GM18861 (cell line): ENCODE results near the gene MIAT.

ENCODE experiments used
- ATAC-seq: cut with Tn5 transposase; IDR thresholded peaks from one replicate; pipeline ENCODE4 v1.9.1; 2021; ENCODE audit not compliant: unreplicated experiment

Gene MIAT

DNA sequence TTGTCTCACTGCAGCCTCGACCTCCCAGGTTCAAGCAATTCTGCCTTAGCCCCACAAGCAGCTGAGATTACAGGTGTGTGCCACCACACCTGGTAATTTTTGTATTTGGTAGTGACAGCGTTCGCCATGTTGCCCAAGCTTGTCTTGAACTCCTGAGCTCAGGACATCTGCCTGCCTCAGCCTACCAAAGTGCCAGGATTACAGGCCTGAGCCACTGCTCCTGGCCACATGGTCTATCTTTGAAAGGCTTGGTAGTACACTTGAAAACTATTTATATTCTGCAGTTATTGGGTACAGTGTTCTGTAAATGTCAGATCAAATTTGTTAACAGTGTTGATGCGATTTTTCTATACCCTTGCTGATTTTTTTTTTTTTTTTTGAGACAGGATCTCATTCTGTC, 26.1 kb upstream of the MIAT start:
- ATAC-seq, result no peak

DNA sequence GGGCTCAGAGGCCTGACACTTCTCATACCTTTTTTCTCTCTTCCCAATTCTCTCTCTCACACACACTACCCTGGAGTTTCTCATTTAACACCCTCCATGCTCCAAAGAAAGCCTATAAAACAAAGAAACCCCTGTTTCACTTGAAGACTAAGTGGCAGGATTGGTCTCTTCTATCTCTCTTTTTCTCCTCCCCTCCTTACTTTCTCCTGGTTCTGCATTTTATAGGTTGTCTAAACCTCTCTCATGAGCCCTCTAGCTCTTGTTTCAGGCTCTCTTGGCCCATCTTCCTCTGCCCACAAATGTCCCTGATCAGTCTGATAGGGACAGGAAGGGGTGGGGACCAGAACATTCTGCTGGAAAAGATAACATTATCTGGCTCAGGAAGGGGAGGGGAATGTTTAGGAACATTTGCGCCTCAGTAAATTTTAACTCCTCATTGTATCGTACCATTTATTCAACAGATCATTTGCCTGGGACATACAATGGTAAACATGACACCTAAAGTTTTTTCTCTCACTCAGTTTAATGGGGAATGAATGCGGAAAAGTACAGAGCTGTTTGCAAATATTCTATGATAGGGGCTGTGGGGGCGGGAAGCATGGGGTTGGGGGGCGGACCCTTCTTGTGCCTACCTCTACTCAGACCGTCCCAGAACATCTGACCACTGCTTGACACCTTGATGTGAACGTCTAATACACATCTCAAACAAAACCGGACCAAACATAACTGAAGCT, 24.8 kb upstream of the MIAT start:
- ATAC-seq, result no peak

DNA sequence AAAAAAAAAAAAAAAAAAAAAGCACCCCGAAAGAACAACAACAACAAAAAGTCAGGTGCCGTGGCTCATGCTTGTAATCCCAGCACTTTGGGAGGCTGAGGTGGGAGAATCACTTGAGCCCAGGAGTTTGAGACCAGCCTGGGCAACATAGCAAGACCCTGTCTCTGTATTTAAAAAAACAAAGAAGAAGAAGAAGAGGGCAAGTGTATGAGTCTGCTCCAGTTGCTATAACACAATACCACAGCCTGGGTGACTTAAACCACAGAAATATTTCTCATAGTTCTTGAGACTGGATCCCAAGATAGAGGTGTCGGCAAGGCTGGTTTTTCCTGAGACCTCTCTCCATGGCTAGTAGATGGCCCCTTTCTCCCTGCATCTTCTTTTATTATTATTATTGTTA, 23.2 kb upstream of the MIAT start:
- ATAC-seq, result no peak

DNA sequence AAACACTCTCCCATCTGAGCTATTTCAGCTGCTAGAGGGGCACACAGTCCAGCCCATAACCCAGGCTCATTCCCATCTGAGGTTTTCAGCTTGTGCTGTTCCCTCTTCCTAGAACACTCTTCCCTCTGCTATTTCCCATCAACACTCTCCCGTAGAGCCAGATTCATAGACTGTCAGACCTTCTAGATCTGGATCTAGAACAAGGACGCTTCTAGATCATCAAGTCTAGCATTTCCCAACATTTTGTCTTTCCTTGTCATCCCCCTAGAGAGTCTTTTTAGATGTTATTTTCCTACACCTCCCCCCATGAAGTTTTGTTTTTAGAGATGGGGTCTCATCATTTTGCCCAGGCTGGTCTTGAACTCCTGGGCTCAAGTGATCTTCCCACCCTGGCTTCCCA, 22.3 kb upstream of the MIAT start:
- no peak for ATAC-seq

DNA sequence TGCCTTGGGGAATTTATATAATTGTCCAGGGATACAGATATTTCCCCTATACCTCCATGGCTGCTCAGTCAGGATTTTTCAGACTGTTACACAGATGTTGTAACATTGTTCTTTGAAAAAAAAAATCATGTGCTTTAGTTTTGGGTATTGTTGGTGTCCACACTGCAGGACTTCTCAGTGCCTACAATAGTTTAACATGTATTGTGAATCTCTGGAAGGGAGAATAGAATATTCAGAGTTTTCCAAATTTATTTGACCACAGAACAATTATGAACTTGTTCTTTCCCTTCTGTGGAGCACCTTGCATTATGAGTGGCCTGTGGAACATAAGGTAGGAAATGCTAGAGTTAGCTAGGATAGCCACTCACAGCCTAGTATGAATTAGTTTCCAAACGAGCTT, 21.1 kb upstream of the MIAT start:
- ATAC-seq, result no peak

DNA sequence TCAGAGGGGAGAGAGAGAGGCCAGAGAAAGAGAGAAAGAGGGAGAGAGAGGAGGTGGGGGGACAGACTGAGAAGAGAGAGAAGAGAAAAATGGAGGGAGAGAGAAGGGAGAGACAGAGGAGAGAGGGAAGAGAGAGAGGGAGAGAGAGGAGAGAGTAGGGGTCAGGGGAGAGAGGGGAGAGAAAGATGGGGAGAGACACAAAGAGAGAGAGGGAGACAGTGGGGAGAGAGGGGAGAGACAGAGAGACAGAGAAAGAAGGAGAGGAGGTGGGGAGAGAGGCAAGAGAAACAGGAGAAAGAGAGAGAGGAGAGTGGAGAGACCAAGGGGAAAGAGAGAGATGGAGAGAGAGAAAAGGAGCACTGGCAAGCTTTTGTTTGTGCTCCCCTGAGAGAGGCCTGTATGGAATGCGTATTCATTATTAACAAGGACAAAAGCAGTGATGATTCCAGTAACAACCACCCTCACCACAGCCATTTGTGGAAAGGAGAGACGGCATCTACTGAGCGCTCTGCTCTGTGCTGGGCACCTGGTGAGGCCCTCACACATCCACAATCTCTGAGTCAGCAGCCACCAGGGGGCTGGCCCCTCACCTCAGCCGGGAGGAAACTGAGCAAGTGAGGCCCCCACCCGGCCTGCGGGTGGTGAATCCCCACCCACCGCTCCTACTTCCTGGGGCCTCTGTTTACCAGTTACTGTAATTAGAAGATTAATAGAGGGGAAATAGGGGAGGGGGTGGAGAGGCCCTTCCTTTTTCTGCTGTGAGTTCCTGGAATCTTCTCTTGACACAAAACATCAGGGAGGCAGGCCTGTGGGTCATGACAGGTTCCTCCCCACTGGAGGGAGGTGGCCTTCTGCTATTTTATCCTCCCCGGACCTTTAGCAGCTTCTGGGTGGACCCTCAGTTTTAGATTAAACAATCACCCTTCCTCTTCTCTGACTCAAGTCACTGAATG, 14.6 kb upstream of the MIAT start:
- no peak for ATAC-seq

DNA sequence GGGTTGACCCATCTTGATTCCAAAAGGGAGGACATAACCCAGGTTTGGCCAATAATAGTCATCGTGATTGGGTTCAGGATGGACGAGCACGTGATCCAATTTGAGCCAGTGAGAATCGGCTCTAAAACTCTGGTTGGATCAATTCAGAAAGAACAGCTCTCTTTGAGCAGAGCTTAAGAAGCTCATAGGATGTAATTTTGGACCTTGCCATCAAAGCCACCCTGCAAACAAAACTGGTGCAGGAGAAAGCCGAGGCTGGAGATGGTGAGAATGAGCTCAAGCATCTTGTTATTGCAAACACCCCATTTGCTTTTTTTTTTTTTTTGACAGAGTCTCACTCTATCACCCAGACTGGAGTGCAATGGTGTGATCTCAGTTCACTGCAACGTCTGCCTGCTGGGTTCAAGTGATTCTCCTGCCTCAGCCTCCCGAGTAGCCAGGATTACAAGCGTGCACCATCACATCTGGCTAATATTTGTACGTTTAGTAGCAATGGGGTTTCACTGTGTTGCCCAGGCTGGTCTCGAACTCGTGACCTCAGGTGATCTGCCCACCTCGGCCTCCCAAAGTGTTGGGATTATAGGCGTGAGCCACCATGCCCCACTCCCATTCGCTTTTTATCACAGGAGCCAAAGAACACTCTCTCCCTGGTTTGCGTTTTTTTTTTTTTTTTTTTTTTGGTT, 13.8 kb upstream of the MIAT start:
- ATAC-seq, result no peak

DNA sequence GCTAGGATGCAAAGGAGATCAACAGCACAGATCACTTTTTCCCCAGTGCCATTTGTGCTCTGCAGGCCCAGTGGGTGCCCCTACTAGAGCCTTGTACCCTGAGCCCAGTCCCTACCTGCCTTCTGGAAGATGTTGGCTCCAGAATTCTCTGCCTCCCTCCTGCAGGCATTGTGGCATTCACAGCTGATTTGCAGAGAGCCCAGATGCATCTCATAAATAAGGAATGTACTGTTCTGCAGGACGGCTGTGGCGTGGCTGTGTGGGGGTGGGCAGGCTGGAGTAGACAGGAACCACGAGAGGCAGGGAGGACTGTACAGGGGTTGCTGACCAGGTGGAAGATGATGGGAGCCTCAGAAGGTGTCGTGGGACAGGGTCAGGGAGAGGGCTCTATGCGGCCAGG, 11.2 kb upstream of the MIAT start:
- no peak for ATAC-seq

DNA sequence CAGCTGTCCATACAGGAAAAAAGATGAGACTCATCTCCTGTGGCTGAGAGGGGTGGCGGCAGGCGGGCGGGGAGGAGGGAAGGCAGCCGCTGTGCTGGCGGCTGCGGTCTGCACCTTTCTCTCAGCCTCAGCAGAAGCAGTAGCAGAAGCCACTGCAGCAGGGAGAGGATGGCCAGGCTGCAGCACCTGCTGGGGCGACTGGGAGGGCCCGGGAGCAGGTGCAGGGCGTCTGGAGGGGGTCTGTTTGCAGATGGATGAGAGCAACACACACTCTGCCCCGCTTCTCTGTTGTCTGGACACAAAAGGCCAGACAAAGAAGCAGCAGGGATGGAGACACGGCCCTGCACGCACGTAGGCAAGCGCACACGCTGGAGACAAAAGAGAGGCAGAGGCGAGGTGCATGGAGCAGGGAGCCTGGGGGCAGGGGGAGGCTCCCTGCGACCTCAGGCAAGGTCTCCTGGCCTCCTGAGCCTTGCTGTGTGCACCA, 9.3 kb upstream of the MIAT start:
- no peak for ATAC-seq

DNA sequence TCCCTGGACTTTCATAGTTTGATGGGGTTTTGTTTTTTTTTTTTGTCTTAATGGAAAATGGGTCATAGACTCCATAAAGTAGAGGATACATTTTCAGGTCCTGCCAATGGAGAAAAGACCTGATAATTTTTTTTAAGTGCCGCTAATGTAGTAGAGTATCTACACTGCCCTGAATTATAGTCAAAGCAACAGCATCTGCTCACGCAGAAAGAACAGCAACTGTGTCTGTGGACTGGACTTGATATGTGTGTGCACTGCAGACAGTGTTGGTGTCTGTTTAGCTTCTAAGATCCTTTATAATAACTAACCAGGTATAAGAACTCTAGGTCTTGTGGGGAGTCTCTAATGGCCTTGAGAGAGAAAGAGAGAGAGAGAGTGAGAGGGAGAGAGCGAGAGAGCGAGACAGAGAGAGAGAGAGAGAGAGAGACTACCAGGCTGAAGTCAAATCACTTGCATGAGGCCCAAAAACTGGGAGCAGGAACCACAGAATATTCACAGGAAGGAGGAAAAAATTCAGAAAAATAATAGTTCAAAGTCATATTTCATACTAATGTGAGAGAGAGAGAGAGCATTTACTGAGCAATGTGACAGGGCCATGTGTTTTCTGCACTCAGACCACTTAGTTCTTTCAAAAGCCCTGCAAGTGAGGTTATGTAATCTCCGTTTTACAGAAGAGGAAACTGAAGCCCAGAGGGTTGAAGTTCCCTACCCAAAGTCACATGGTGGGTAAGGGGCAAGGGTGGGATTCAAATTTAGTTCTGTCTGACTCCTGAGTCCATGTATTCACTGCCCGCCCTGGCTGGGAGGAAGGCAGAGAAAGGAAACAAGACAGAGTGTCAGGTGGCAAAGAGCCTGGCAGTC, 8.6 kb upstream of the MIAT start:
- no peak for ATAC-seq

DNA sequence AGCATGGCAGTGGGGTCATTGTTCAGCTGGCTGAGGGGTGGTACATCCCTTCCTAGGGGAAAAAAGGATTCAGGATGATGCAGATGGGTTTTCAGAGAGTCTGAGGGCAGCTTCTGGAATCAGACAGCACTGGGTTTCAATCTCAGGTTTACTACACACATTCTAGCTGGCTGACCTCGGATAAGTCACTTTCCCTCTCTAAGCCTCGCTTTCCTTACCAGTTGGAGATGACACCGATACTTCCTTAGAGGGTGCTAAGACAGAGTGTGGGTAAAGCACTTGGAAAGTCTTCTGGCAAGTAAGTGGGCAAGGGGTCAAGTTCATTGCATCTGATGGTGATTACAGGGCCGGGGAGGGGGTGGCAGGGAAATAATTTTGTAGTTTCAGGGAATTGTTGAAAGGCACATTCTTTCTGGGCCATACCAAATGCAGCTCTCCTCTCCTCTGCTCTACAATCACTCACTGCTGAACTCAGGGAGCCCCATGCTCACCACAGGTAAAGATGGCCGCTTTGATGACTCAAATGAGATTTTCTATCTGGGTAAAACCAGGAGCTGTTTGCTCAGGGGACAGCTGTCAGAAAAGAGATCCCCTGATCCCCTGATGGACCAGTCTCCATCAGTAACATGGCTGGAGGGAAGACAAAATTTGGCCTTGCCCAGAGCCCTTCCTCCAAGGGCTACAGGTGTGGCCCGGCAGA, 6.5 kb upstream of the MIAT start:
- ATAC-seq, result no peak

DNA sequence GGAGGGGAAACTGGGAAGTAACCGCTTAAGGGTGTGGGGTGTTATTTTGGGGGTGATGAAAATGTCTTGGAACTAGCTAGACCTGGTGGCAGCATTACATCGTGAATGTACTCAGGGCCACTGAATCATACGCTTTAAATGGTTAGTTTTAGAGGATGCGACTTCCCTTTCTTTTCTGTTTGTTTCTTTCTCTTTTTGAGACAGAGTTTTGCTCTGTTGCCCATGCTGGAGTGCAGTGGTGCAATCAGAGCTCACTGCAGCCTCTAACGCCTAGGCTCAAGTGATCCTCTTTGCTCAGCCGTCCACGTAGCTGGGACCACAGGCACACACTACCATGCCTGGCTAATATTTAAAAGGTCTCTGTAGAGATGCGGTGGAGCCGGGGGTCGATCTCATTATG, 5.6 kb upstream of the MIAT start:
- ATAC-seq, result no peak

DNA sequence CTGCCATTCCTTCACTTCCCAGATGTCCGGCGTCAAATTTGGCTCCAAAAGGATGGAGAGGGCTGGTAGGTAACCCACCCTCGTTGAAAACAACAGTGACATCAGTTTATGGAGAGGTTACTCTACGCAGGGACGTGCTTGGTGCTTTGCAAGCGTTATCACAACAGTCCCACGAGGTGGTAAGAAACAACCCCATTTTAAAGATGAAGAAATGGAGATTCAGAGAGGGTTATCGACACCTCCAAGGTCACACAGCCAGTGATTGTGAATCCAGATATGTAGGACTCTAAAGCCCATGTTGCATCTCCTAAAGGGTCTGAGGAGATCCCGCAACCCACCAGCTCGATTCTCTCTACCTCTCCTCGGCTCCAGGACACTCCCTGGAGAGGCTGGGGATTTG, 773 bp downstream of the MIAT start:
- no peak for ATAC-seq

DNA sequence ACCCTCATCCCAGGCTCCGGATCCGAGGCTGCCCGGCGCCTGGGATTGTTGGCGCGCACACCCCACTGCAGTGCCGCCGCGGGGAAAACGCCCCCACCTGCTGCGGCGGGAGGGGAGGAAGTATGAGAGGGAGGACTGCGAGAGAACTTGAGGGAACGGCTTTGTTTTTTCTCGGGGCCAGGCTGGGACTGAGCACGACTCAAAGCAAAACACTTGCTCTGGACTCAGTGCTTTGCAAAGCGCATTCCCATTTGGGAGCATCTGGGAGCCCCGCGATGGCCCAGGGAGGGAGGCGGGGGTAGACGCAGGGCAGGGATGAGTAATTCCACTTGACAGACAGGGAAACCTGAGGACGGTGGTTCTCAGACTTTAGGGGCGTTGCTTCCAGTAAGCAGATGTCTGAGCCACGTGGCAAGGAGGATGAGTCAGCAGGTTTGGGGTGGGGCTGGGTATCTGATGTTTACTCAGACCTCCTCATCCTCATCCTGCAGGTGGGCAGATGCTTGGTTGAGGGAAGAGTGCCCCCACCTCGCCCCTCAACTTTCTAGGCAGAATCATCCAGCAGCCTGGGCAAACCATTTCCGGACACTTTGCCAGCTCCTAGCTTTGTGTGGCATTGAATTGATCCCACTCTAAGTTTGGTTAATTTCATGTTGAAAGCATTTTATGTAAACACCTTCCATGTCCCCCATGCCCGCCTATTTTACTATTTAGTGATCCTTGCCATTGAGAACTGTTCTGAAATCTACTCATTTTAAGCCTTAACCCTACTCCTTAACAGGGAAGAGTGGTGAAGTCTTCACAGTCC, 1.5 kb downstream of the MIAT start:
- no peak for ATAC-seq

DNA sequence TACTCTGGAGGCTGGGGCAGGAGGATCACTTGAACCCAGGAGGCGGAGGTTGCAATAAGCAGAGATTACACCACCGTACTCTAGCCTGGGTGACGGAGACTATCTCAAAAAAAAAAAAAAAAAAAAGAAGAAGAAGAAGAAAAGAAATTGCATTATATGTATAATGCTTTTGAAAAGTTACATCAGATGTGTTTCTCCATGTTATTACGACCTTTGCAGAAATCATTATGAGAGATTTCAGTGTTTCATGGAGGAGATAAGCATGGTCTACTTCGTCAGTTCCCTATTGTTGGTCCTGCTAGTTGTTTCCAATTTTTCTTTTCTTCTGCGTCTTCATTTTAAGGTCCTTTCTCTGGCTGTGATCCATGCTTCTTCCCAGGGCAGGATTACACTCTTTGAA, 3.0 kb downstream of the MIAT start:
- no peak for ATAC-seq

DNA sequence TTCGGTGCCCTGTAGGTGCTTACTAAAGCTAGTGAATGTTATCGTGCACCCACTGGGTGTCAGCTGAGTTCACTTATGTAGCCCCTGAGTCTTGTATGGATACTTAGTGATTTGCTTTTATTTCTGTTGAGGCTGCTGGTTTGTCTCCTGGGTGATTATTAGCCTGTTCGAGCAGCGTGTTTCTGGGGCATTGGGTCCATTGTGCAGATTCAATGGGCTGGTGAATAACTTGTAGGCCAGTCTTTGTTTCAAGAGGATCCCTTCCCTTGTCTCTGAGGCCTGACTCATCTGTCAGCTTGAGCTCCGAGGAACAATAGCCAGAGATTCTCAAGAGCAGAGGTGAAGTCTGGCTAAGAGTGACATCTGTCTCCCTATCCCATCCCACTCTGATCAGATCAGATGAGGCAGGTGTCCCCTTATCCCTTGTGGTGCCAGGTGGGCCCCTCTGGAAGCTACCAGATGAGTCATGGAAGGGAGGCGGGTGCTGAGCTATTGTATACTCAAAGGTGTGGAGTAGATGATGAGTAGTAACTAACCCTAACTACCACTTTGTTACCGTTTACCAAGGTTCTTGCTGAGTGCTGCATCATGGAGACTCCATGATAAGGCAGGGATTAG, 3.7 kb downstream of the MIAT start:
- ATAC-seq, result no peak

DNA sequence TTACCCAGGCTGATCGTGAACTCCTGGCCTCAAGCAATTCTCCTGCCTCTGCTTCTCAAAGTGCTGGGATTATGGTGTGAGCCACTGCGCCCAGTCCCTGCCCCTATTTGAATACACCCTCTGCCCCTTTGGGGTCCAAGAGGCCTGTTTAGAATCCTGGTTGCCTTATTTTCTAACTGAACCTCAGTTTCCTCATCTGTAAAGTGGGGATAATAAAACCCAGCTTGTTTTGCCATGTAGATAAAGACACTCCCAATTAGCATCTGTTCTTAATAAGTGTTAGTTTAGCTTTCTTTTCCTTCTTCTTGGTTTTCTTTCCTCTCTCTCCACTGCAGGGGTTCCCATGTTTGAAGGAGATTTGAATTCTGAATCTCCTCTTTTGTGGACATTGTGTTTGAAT, 4.8 kb downstream of the MIAT start:
- no peak for ATAC-seq

DNA sequence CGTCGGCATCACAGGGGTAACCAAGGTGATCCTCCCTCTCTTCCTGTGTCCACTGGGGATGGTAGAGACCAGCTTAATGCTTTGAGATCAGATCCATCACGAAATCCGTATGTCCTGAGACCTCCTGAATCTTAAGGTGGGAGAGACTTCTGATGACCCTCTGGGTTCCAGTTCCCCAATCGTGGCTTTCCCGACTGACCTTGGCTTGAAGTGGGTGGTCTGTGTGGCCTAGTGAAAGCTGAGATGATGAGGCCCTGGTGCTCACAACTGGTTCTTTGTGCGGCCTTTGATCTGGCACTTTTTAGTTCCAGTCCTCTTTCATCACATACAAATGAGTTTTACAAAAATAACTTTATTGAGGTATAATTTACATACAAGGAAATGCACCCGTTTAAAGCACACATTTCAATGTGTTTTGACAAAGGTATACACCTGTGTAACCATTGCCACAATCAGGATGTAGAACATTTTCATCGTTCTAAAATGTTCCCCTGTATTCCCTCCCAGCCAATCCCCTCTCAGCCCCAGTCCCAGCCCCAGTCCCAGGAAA, 6.1 kb downstream of the MIAT start:
- ATAC-seq, result no peak

DNA sequence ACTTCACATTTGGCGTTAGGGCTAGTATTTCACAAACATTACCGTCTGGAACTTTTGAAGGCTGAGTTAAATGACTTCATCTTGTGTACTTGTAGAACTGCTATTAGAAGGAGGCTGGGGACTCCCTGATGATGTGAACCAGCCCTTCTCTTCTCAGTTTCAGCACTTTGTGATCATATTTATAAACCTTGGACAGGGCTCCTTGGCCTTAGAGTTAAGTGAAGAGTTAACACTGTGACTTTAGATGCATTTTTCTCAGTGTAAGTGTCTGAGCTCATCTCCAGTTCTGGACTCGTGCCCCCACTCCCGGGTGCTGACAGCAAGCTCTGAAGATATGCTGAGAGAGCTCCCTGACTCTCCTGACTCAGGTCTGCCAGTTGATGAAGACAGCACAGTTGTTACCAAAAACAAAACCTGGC, 8.4 kb downstream of the MIAT start:
- no peak for ATAC-seq
